HEK293T (cell line): ENCODE results near the gene CSHL1.

ENCODE experiments used
- BHLHE40 ChIP-seq: fragments of 450-650 bp; IDR thresholded peaks from 2 replicates; pipeline ENCODE4 v1.6.1; 2016; ENCODE audit warnings: mild to moderate bottlenecking, moderate library complexity, borderline replicate concordance
- ELF4 ChIP-seq: fragments of 450-650 bp; IDR thresholded peaks from 2 replicates; pipeline ENCODE4 v1.6.1; 2017; ENCODE audit warnings: antibody characterized with exemption
- FOXM1 ChIP-seq: fragments of 450-650 bp; IDR thresholded peaks from 2 replicates; pipeline ENCODE4 v1.6.1; 2017; ENCODE audit warnings: mild to moderate bottlenecking, borderline replicate concordance
- NFRKB ChIP-seq: fragments of 450-650 bp; IDR thresholded peaks from 2 replicates; pipeline ENCODE4 v1.6.1; 2016; ENCODE audit warnings: mild to moderate bottlenecking, moderate library complexity
- PKNOX1 ChIP-seq: fragments of 450-650 bp; IDR thresholded peaks from 2 replicates; pipeline ENCODE4 v1.6.1; 2016
- SUZ12 ChIP-seq: fragments of 450-650 bp; IDR thresholded peaks from 2 replicates; pipeline ENCODE4 v1.6.1; 2016; ENCODE audit warnings: mild to moderate bottlenecking
- TARDBP ChIP-seq: fragments of 450-650 bp; IDR thresholded peaks from 2 replicates; pipeline ENCODE4 v1.6.1; 2016

- TF ChIP-seq ELF4 (no peak), SUZ12 (no peak), BHLHE40 (no peak), TARDBP (no peak), NFRKB (no peak), FOXM1 (no peak), PKNOX1 (no peak)
Observed at GRCh38 chr17:63960430-63960829, 49.4 kb upstream of the CSHL1 start.
